Panc1 (cell line): ENCODE results near the gene SVBP. TPM values are rescaled to one million over a fixed set of nuclear protein-coding genes. Genes with fewer than 3 reads are reported as not detected.

Source experiments
- ATAC-seq: fragments of 200-7000 bp; cut with Tn5 transposase; 2 replicates; pipeline ENCODE4 v1.9.1; 2020; ENCODE audit warnings: mild to moderate bottlenecking, moderate library complexity
- BruUV-seq: library from RNA; stranded (reverse); fragments of 400-500 nt; replicated peaks from 2 replicates; lab custom pipeline; 2021; lab: Mats Ljungman, UMichigan
- CTCF ChIA-PET: fragments of 300-600 bp; sonication (Branson Sonifier 250); formaldehyde crosslinking; loops from one replicate; lab custom pipeline; 2022; ENCODE audit warnings: antibody characterized with exemption; lab: Charles Lee
- POLR2A ChIA-PET: fragments of 300-600 bp; sonication (Branson Sonifier 250); formaldehyde crosslinking; loops from one replicate; lab custom pipeline; 2022; ENCODE audit warnings: antibody characterized with exemption; lab: Charles Lee
- DNase-seq: peaks from one replicate; pipeline ENCODE4 v3.0.0-alpha.2; 2010; ENCODE audit warnings: low read depth, low spot score
- H3K27ac ChIP-seq: 2 replicates; pipeline ENCODE4 v1.5.1; 2011; ENCODE audit warnings: mild to moderate bottlenecking, low read length, inconsistent platforms
- H3K27me3 ChIP-seq: fragments of 200-500 bp; sonication (Bioruptor generic); 2 replicates; pipeline ENCODE4 v1.6.0; 2014; ENCODE audit warnings: low read length, inconsistent platforms; ENCODE audit not compliant: control insufficient read depth, insufficient read depth
- H3K36me3 ChIP-seq: fragments of 200-500 bp; sonication (Bioruptor generic); 2 replicates; pipeline ENCODE4 v1.5.1; 2014; ENCODE audit warnings: inconsistent platforms, mild to moderate bottlenecking, low read length, moderate library complexity; ENCODE audit not compliant: control insufficient read depth, insufficient read depth
- H3K4me1 ChIP-seq: 2 replicates; pipeline ENCODE4 v1.5.1; 2011; ENCODE audit warnings: inconsistent platforms, mild to moderate bottlenecking, low read length, moderate library complexity; ENCODE audit not compliant: control insufficient read depth, insufficient read depth
- H3K4me3 ChIP-seq, 2 experiments: 2 replicates each; pipeline ENCODE4 v1.5.1; 2011 to 2012; ENCODE audit warnings: low read depth in 2 of 2, low read length in 2 of 2, mild to moderate bottlenecking in 2 of 2, inconsistent platforms in 1 of 2, moderate library complexity in 1 of 2
- H3K9me3 ChIP-seq: fragments of 200-500 bp; sonication (Bioruptor generic); 2 replicates; pipeline ENCODE4 v1.5.1; 2014; ENCODE audit warnings: low read depth, mild to moderate bottlenecking, inconsistent platforms, low read length, moderate library complexity; ENCODE audit not compliant: control insufficient read depth, insufficient read depth
- CTCF ChIP-seq: fragments of 450-650 bp; IDR thresholded peaks from 2 replicates; pipeline ENCODE4 v1.5.1; 2017; ENCODE audit warnings: mild to moderate bottlenecking
- POLR2AphosphoS5 ChIP-seq: IDR thresholded peaks from 2 replicates; pipeline ENCODE4 v1.6.1; 2012; ENCODE audit warnings: mild to moderate bottlenecking, low read depth, low read length, moderate library complexity
- REST ChIP-seq, 2 experiments: IDR thresholded peaks; 2 replicates each; pipeline ENCODE4 v1.6.1; 2011 to 2012; ENCODE audit warnings: low read depth in 2 of 2, control low read depth in 1 of 2, low read length in 1 of 2, mild to moderate bottlenecking in 1 of 2, moderate library complexity in 1 of 2; ENCODE audit not compliant: insufficient read depth in 1 of 2
- SIN3A ChIP-seq: IDR thresholded peaks from 2 replicates; pipeline ENCODE4 v1.6.1; 2012; ENCODE audit warnings: low read depth, mild to moderate bottlenecking, low read length, moderate library complexity, borderline replicate concordance; ENCODE audit not compliant: insufficient read depth
- TCF7L2 ChIP-seq: IDR thresholded peaks from 2 replicates; pipeline ENCODE4 v1.6.1; 2011; ENCODE audit warnings: mild to moderate bottlenecking, low read depth, low read length, inconsistent platforms
- in situ Hi-C: cut with HindIII; loops from 2 replicates; pipeline ENCODE4 v1.10.0; 2016; ENCODE audit warnings: low sequenced_read_pairs, low pct_unique_long_range_greater_than_20kb
- intact Hi-C: fragments of 100-400 bp; cut with micrococcal nuclease; formaldehyde crosslinking; loops from one replicate; pipeline ENCODE4 v1.10.0; 2022; ENCODE audit not compliant: unreplicated experiment
- total RNA-seq: library from RNA; stranded (reverse); gene quantifications from one replicate; pipeline ENCODE4 v1.2.1, GENCODE V29; 2021; ENCODE audit not compliant: unreplicated experiment

The SVBP gene
- total RNA-seq, 1 experiment from 2014 or later: 21.2 TPM

DNA sequence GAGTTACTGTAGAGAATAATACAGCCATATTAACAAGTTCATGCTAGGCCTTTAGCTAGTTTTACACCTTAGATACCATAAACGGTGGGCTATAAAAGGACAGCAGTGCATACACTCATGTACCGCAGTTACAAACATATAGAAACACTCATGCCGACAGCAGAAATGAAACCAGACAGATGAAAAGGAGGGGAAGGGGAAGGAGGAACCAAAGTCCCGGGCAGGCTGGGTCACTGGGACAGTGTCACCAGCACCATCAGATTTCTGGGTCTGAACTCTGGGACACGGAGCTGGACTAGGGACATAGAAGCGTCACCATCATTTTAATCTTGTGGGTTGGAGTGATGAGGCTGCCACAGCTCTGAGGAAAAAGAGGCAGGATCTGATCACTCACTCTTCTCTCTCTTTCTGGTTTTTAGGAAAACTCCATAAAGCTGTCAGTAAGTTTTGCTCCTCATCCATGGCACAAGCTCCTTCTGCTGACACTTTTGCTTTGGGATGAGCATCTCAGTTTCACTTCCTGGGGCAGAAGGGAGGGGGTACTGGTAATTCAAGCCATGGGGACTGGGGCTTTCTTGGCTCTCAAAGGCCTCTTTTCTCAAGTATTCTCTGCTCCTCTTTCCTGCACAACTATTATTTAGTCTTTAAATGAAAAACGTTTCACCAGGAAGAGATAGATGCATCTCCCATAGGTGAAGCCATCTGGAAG lies 21.4 kb upstream of the SVBP start:
- Histone ChIP-seq H3K36me3 (no peaks in the 10 kb centered on the region), H3K4me1 (no peaks in the 10 kb centered on the region), H3K9me3 (no peaks in the 10 kb centered on the region), H3K27me3 (no peaks in the 10 kb centered on the region), H3K4me3 (no peak overlapping the region), H3K27ac (no peak overlapping the region)
- ChIA-PET CTCF (no interaction called here), POLR2A (no interaction called here)
- BruUV-seq: no TSS peak
- no peak for TF ChIP-seq CTCF
- no peak for TF ChIP-seq SIN3A
- TF ChIP-seq REST (IDR thresholded peaks at IDR 0.05; ENCODE audit: insufficient read depth in 1 of 2, low read depth in 2 of 2, low read length in 1 of 2): no peak
- TF ChIP-seq TCF7L2: no peak
- no peak for TF ChIP-seq POLR2AphosphoS5
- intact Hi-C loops: no loop called here
- ATAC-seq (no peak), DNase-seq (no peak)
- in situ Hi-C loops: no loop called here

DNA sequence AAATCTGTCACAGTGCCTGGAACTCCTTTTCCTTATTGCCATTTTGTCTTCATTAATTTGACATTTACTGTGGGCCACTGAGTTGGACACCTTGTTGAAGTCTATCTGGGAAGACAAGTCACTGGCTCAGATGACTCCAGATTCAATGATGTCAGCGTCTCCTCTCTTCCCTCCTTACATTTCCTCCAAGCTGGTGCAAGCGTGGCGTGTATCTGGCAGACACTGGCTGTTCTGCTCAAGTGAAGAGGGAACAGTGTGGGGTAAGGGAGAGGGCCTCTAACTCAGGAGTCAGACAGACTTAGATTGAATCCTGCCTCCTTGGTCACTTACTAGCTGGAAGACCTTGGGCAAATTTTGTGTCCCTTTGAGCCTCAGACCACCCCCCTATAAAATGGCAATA lies 20.5 kb upstream of the SVBP start:
- Histone ChIP-seq H3K36me3 (no peaks in the 10 kb centered on the region), H3K4me1 (no peaks in the 10 kb centered on the region), H3K27ac (no peak overlapping the region), H3K27me3 (no peaks in the 10 kb centered on the region), H3K4me3 (no peak overlapping the region), H3K9me3 (no peaks in the 10 kb centered on the region)
- BruUV-seq: no TSS peak
- TF ChIP-seq POLR2AphosphoS5 (no peak), REST (IDR thresholded peaks at IDR 0.05; ENCODE audit: insufficient read depth in 1 of 2, low read depth in 2 of 2, low read length in 1 of 2) (no peak), SIN3A (no peak), TCF7L2 (no peak), CTCF (no peak)
- in situ Hi-C loops (no loop called here), intact Hi-C loops (no loop called here)
- DNase-seq (no peak), ATAC-seq (no peak)
- POLR2A ChIA-PET: interaction anchor here (0.5 kb wide), 1 partner anchor 33 kb away, joined by 5 read pairs; no protein-coding TSS in a partner anchor
- CTCF ChIA-PET: no interaction called here
